HG02588 (cell line): ENCODE data around the gene RPTN.

ENCODE experiments used
- ATAC-seq: cut with Tn5 transposase; IDR thresholded peaks from one replicate; pipeline ENCODE4 v1.9.1; 2021; ENCODE audit warnings: mild to moderate bottlenecking, moderate library complexity; ENCODE audit not compliant: unreplicated experiment

RPTN gene

GRCh38 chr1:152159144-152159543 is at the start of gene RPTN:
Gene RPTN, minus strand, starts transcription at chr1:152159228. Its CDS starts 1,339 bp downstream, at chr1:152157889.
- no peak for ATAC-seq

- ATAC-seq: no peak
Observed at GRCh38 chr1:152198982-152199381, 40.0 kb upstream of the RPTN start.

GRCh38 chr1:152197361-152197941 is 38.4 kb upstream of the RPTN start:
- no peak for ATAC-seq

- ATAC-seq: no peak
Observed at GRCh38 chr1:152191711-152192110, 32.7 kb upstream of the RPTN start.

GRCh38 chr1:152191260-152191659 is 32.2 kb upstream of the RPTN start:
- no peak for ATAC-seq

- ATAC-seq: no peak
Observed at GRCh38 chr1:152190589-152190988, 31.6 kb upstream of the RPTN start.

GRCh38 chr1:152189657-152190442 is 30.8 kb upstream of the RPTN start:
- no peak for ATAC-seq

GRCh38 chr1:152188673-152189591 is 29.9 kb upstream of the RPTN start:
- peak; percentile 55 for ATAC-seq

- no peak for ATAC-seq
Observed at GRCh38 chr1:152186556-152187285, 27.7 kb upstream of the RPTN start.

- peak; percentile 53 for ATAC-seq
Observed at GRCh38 chr1:152185544-152186391, 26.7 kb upstream of the RPTN start.

GRCh38 chr1:152182944-152183361 is 23.9 kb upstream of the RPTN start:
- no peak for ATAC-seq

GRCh38 chr1:152182431-152182830 is 23.4 kb upstream of the RPTN start:
- ATAC-seq: no peak

- no peak for ATAC-seq
Observed at GRCh38 chr1:152179566-152179965, 20.5 kb upstream of the RPTN start.

GRCh38 chr1:152170287-152170905 is 11.4 kb upstream of the RPTN start:
- ATAC-seq: no peak

- no peak for ATAC-seq
Observed at GRCh38 chr1:152169366-152170025, 10.5 kb upstream of the RPTN start.

GRCh38 chr1:152168535-152168868 is 9.5 kb upstream of the RPTN start:
- ATAC-seq: no peak

GRCh38 chr1:152167835-152168534 is 9.0 kb upstream of the RPTN start:
- ATAC-seq: no peak

- ATAC-seq: no peak
Observed at GRCh38 chr1:152166966-152167365, 7.9 kb upstream of the RPTN start.
